NCI-H226 (cell line): Measurements from ENCODE around the gene MMS19.
A peak's percentile ranks its signal among the peaks of the same experiment; 100 is the strongest.

Experiments
- DNase-seq: peaks from one replicate; pipeline ENCODE4 v3.0.0-alpha.2; 2015

Gene MMS19

GRCh38 chr10:97412891-97413304 is 85.3 kb downstream of the MMS19 start:
- peak; percentile 38 for DNase-seq

GRCh38 chr10:97411406-97411805 is 86.8 kb downstream of the MMS19 start:
- DNase-seq: peak; percentile 99

- DNase-seq: no peak
These were observed 89.7 kb downstream of the MMS19 start for GRCh38 chr10:97408496-97408992.
